DMS53 (cell line): ENCODE data around the gene MFSD6.
"Not testable (repeated sequence)": the region's sequence is repeated elsewhere in the genome, so short reads cannot be mapped to it uniquely, and the experiment has no call there.

Experiments used
- DNase-seq: peaks from one replicate; lab custom pipeline; 2025; lab: John Stamatoyannopoulos, UW

Gene MFSD6

DNA sequence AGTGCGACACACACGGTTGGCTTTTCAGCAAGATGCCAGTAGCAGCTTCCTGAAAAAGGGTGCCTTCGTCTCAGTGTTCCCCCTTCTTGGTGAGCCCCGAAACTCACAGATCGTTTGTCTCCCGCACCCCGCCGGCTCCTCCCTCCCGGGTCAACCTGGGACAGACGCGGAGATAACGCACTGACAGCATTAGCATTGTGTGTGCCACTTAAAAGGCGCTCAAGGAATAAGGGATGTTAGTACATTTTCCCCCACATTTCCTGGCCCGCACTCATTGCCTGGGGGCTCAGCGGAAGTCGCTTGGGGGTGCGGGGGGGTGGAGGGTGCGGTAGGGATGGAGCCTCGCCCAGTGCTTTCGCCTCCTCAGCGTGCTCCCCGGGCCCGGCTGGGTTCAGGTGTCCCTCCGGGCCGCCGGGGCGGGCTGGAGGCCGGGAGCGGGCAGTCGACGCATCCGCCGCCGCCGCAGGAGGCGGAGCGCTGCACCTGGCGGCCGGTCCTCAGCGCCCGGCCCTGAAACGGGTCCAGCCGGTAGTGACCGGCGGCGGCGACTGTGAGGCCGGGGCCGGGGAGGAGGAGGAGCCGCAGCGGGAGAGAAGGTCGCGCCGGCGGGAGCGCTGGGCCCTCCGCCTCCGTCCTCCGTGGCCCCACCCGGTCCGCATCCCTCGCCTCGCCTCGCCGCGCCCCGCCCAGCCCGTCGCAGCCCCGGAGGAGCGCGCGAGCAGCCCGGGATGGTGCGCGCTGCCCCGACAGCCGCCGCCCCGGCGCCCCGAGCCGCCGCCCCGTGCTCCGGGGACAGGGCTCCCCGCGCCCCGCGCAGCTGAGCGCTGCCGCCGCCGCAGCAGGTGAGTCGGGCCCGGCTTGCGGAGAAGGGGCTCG lies at the start of gene MFSD6:
MFSD6 (plus strand) TSS at position 694 of the 876 bp plus-strand sequence. CDS start 27,675 bp downstream, outside the sequence.
- peak; percentile 90 for DNase-seq

DNA sequence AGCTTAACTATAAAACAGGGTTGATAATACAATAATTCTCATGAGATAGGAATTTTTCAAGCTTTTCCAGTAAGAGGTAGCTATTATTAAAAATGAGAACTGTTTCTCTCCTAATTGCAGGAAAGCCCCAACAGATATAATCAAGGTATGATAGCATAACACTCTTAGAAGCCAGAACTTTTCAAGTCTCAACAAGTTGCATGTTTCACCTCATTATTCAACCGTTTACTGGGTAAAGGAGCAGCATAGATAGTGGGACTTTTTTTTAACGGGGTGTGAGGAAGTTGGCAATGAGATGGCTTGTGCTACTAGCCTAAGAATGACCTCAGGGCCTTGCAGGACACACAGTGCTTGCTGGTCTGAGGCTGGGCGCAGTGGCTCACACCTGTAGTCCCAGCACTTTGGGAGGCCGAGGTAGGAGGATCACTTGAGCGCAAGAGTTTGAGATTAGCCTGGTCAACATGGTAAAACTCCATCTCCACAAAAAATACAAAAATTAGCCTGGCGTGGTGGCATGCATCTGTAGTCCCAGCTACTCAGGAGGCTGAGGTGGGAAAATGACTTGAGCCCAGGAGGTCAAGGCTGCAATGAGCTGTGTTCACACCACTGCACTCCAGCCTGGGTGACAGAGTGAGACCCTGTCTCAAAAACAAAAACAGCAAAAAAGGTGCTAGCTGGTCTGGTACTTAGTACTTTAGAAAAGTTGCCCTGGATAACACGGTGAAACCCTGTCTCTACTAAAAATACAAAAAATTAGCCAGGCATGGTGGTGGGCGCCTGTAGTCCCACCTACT lies 49.3 kb upstream of the MFSD6 start:
- not testable (repeated sequence) for DNase-seq

DNA sequence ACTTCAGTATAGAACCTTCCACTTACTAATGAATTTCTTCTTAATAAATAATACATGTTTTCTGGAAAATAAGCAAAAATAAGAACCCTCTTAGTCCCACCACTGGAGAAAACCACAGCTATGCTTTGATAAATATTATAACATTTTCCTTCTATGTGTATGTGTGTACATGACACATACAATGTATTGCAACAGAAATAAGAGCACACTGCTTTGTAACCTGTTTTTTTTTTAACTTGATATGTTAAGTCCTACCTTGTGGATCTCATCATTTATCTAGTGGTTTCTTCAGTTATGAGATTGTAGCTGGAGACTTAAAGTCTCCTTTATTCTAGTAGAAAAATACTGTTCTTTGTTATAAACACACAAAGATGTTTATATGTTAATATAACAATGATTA lies 47.6 kb upstream of the MFSD6 start:
- DNase-seq: no peak

DNA sequence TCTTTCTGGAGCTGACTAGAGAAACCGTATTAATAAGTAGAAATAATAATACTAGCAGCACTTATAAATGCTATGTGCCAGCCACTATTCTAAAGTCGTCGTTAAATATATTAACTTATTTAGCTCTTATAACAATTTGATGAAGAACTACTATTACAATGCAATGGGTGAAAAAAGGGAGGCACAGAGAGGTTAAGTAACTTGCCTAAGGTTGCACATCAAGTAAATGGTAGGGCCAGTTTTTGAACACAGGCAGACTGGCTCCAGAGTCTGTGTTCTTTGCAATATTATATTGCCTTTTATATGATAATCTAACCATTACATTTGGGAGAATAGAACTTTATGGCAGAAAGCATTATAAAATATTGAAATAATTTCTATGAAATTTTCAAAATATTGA lies 47.2 kb upstream of the MFSD6 start:
- no peak for DNase-seq

DNA sequence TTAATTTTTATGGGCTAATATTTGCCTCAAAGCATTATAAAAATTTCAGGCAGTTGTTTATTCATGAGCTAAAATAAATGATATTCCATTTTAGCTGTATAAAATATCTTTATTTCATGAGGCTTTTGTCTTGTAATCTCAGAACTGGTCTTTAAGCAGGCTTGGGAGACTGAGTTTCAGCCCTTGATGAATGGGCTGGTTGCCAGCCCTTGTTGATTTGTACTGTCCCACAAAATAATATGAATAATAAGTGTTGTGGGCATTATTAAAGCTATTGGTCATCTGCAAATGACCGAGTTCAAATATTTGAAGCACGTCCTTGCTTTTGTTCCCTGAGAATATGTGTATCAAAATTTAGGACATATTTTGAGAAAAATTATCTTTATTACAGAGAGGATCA lies 46.6 kb upstream of the MFSD6 start:
- DNase-seq: no peak

DNA sequence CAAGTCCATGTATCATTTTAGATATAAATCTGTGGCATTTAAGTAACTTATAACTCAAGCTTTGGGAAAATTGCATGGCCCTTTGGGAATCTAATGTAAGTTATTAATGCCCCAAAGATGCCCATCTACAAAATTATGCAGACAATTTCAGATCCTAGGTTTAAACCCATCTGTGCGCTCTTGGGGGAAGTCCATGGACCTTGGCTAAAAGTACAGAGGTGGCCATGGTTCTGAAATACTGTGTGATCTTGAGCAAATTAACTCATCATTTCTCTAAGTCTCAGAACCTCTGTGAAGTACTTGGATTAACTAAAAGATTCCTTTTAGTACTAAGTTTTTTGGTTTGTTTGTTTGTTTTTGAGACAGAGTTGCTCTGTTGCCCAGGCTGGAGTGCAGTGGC lies 45.3 kb upstream of the MFSD6 start:
- no peak for DNase-seq

DNA sequence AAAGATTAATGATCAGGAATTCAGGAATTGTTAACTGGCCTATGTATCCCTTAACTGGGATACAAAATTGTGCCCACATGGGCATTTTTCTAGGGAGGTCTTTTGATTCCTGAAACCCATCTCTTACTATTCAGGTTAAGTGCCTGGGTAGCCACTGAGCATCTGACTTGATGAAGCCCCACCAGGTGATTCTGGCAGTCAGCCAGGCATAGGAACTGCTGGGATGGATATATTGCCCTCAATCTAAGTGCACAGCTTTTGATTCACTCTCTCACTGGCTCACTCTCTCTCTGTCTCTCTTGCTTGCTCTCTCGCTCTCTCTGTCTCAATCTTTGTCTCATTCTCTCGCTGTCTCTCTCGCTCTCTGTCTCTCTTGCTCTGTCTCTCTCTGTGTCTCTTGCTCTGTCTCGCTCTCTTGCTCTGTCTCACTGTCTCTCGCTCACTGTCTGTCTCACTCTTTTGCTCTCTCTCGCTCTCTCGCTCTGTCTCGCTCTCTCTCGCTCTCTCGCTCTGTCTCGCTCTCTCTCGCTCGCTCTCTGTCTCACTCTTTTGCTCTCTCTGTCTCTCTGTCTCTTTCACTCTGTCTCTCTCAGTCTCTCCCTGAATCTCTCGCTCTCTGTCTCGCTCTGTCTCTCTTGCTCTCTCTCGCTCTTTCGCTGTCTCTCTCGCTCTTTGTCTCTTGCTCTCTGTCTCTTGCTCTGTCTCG lies 42.5 kb upstream of the MFSD6 start:
- peak; percentile 26 for DNase-seq

DNA sequence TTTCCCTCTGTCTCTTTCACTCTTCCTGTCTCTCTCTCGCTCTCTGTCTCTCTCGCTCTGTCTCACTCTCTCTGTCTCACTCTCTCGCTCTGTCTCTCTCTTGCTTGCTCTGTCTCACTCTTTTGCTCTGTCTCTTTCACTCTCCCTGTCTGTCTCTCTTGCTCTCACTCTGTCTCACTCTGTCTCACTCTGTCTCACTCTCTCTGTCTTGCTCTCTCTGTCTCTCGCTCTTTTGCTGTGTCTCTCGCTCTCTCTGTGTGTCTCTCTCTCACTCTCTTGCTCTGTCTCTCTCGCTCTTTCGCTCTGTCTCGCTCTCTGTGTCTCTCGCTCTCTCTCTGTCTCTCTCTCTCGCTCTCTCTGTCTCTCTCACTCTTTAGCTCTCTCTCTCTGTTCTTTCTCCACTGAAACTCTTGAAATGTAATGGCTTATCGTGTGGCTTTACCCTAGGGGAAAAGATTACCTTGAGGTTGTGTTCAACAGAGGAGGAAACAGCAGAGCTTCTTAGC lies 41.9 kb upstream of the MFSD6 start:
- no peak for DNase-seq

DNA sequence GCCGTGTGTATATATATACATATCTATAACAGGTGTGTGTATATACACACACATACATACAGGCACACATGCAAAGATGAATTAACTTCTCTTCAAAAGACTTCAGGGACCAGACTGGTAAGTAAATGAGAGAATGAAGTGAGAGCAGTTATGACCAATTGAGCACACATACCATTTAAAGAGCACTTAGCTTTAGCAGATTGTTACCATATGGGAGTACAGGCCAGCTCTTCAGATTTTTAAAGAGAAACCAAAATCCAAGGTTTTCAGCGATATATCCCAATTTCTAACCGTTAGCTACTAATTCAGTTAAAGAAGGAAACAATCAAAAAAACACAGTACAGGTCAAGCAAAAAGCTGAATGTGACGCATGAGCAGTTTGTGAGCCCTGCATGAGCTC lies 41.1 kb upstream of the MFSD6 start:
- DNase-seq: no peak

DNA sequence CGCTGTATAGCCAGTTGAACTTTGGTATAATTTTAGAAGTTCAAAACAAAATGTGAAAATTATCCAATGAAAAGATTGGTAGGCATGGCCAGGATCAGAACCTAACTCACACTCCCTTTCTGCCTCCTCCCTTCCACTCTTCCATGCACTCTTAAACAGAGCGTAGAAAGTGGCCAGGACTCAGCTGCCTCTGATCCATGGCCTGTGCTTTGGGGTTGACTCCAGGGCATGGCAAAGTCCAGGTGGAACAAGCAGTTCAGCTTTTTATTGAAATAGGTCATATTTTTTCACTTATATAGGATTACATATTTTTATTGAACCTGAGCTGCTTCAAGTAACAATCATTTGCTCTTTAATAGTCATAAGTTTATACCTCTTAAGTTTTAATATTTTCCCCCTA lies 38.5 kb upstream of the MFSD6 start:
- no peak for DNase-seq

DNA sequence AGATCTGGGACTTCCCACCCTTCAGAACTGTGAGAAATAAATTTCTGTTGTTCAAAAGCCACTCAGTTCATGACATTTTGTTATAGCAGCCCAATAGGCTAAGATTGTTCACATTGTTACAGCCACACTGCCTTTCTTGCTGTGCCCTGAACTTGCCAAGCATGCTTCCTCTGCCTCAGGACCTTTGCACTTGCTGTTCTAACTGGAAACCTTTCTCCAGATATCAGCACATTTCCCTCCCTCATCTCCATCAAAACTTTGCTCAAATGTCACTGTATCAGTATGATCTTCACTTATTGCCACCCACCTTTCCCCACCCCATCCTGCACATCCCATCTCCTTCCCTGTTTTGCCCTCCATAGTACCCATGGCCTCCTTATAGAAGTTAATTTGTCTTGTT lies 32.1 kb upstream of the MFSD6 start:
- no peak for DNase-seq

DNA sequence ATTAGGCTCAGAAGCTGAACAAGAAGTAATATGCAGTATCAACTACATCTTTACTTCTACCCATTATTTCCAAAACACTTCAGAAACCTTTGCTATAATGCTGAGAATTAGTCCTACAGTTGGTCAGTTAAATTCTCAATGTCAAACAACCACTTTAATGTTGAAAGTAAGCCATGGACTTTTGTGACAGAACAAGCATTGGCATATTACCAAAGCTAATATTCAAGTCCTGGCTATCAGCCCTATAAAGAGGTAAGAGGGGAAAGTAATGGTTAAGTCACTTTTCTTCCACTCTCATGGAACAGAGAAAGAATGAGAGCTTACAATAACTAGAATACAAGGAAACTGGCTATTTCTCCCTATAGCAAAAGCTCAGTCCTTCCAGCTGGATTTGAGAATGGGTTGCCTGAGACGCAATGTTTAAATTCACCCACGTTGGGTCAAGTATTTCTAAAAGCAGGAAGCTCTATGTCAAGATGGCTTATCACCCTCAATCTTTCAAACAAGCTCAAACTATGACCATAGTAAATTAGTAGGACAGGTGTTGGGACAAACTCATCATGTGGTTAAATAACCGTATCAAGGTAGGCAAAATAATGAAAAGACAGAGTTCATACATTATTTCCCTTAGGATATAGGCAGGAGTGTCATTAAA lies 31.4 kb upstream of the MFSD6 start:
- no peak for DNase-seq

DNA sequence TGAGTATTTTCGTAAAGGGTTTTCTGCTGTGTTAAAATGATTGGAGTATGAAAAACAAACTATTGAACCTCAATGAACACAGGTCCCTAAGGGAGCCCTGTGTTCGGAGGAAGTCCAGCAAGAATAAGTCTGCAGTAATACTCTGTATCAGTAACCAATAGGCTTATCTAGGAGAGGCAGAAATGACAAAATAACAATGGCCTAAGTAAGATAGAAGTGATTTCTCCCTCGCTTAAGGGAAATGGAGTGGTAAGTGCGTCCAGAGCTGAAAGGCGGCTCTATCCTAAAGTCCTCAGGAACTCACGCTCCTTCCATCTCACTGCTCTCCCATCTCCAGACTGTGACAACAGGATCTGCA lies 29.3 kb upstream of the MFSD6 start:
- no peak for DNase-seq

DNA sequence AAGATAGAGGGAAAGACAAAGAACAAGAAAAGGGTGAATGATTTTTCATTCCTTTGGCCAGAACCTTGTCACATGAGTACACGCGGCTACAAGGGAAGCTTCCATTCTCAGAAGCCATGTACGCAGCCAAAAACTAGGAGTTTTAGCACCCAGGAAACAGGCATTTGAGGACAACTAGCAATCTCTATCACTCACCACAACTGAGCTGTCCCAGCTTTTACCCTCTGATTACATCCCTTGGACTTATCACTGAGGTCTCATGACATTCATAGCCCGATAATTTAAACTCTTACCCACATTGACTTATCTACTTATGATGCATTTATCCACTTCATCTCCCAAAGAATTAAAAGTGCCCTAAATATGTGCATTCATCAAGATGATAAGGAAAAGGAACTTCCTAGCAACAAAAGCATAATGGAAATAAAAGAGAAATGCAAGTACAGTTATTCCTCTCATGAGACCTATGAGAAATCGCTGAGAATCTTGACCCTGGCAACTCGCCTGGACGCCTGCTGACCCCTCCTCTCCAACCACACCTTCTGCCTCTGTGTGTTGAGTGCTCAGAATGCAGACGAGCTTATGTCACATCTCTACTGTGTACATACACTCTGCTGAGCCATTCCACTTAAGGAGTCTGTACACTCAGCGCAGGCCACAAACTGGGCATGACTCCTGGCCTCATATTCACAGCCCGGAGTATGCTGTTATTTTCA lies 28.7 kb upstream of the MFSD6 start:
- peak; percentile 87 for DNase-seq

DNA sequence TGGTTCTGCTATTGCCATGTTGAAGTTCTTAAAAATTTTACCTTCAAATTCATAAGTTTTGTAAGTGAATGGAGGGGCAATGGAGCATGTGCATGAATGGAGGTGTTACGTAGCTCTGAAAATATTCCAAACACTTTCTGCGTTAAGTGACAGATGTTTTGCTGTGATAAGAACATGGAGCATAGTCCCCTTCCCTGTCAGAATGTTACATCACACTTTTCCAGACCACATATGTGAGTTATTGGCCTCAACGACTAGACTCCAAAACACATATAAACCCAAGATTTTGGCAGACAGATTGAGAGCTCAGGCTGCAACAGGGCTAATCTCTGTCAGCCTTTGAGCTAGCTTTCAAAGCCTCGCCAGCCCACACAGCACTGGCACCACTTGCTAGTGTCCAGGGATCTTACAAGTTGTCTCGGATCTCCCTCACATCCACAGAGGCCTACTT lies 27.2 kb upstream of the MFSD6 start:
- DNase-seq: no peak

DNA sequence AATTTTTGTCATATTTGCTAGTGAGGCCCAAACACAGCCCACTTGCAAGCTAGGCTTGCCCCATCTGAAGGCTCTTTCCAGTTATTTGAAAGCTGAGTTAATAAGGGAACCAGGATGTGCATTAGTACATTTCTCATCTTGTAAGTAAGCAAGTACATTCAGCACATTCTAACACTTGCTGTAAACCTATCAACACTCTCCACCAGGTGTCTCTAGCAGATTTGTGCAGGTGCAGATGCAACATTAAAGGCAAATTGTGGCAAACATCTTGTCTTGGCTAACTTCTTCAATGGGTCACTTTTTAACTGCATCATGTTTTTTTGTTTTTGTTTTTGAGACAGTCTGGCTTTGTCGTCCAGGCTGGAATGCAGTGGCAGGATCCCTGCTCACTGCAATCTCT lies 25.3 kb upstream of the MFSD6 start:
- peak; percentile 80 for DNase-seq

DNA sequence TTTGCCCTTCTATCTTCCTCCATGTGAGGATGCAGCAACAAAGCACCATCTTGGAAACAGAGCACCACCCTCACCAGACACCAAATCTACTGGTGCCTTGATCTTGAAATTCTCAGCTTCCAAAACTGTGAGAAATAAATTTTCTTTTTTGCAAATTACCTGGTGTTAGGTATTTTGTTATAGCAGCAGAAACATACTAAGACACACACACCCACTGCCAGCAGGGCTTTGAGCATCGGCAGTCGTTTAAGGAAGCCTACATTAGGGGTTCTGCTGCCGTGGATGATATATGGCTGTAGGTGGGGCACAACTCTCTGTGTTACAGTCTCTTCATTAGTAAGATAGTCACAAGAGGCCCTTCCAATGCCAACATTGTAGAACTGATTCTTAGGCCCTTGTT lies 20.7 kb upstream of the MFSD6 start:
- DNase-seq: no peak

DNA sequence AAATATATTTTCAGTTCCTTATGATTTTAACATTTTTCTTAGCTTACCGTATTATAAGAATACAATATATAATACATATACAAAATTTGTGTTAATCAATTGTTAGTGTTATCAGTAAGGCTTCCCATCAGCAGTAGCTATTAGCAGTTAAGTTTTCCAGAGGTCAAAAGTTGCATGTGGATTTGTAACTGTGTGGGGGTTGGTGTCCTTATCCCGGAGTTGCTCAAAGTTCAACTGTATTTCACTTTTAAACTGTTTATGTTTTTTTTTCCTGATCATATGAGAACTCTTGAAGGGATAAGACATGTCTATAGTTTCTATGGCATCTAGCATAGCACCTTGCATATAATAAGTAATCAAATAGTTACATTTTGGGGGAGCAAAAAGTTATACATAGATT lies 11.9 kb upstream of the MFSD6 start:
- no peak for DNase-seq

DNA sequence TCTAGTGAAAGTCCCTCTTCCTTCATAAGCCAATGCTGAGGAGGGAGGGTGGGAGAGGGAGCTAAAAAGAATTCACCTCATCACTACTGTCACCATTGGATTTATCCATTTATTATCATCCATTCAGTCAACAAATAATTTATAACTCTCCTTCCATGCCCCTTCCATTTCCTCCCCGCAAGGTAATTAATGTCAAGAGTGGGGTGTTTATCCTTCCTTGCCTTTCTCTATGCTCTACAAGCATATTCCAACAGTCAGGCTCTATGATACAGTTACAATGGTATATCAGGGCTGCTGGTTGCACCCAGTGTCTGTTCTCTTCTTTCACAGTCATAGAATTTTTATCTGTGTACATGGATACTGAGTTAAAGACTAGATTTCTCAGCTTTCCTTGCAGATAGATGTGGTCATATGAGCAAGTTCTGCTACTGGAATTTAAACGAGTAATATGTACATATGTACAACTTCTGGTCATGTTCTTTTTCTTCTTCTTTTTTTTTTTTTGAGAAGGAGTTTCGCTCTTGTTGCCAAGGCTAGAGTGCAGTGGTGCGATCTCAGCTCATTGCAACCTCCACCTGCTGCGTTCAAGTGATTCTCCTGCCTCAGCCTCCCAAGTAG lies 5.1 kb upstream of the MFSD6 start:
- DNase-seq: no peak

DNA sequence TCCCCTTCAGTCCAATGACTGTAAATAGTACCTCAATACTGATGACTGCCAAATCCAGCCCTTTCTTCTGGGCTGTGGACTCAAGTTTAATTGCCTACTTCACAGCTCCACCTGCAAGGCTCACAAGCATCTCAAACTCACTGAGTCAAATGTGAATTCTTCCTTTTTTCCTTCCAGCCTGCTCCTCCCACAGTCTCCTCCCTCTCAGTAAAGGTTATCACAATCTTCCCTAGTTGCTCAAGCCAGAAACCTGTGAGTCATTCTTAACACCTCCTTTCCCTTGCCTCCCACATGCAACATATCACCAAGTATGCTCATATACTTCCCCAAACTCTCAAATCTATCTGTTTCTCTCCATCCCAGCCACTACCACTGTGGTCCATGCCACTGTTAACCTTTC lies 3.7 kb upstream of the MFSD6 start:
- peak; percentile 28 for DNase-seq

DNA sequence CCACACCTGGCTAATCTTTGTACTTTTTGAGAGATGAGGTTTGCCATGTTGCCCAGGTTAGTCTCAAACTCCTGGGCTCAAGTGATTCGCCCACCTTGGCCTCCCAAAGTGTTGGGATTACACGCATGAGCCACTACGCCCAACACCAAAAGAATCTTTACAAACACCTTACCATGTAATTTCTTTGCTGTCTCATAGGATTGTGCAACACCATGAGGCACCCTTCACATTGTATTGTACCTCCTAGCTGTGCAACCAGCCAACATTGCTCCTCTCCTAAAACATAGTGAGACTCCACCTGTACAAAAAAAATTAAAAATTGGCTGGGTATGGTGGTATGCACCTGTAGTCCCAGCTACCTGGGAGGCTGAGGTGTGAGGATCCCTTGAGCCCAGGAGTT lies 3.1 kb upstream of the MFSD6 start:
- no peak for DNase-seq
